Measurements from ENCODE around the gene PRKACB.

PRKACB gene

GRCh38 chr1:84159533-84160240 is 15.6 kb downstream of the PRKACB start:
- no peak for DNase-seq

- DNase-seq: no peak
Measured at GRCh38 chr1:84162295-84162694, 18.2 kb downstream of the PRKACB start.

GRCh38 chr1:84163123-84163931 is 19.3 kb downstream of the PRKACB start:
- no peak for DNase-seq

GRCh38 chr1:84164161-84164560 is 20.1 kb downstream of the PRKACB start:
- peak; percentile 65 for DNase-seq

DNA sequence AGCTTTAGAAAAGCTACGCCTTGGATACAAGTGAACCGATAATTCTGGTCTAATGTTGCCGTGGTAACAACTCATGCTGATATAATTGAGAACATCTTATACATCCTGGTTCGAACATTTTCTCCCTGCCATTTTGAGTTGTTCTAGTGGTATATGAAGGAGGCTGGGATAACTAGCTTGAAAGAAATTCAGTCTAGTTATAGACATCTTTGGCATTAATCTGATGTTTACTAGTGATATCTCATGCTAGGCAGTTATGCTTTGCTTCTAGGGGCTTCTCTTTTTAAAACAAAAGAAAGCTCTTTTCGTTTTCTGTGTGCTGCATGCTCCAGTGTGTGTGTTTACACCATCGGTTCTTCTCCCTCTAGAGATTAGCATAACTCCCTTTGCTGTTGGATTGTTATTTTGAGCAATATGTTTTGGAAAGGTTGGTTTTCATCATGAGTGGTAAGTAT is 20.5 kb downstream of the PRKACB start:
- DNase-seq: peak; percentile 48

DNA sequence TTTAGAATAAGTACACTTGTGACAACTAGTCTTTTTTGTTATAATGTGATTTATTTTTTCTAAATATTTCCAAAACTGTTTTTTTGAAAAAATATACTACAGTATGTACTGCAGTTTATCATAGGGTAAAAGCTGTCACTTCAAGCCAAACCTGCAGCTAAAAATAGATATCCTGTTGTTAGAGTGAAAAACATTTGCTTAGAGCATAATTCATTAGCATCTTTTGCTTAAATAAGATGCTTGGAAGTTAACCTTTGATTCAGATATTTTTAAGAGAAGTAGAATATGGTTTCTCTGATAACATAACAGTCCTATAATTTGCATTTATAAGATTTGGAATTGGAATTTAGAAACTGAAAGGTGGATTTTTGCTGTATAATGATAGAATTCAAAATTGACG is 21.5 kb downstream of the PRKACB start:
- no peak for DNase-seq

- DNase-seq: no peak
Measured at GRCh38 chr1:84166797-84167196, 22.7 kb downstream of the PRKACB start.

DNA sequence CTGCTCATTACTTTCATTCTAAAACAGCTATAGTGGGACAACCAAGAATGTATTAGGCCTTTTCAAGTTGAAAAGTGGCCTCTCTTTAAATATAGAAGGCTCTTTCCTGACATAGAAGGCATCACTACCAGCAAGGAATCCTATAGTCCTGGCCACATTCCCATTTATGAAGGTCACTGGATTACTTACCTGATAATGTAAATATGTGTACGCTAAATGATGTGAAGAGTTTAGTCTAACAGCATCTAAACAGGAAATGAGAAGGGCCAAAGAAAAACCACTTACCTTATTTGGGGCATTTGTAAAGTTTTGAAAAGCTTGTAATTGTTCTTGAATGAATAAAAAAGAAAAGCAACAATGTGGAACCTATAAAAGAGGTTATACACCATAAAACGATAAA is 24.7 kb downstream of the PRKACB start:
- no peak for DNase-seq

GRCh38 chr1:84170171-84170570 is 26.1 kb downstream of the PRKACB start:
- no peak for DNase-seq

GRCh38 chr1:84171481-84171880 is 27.4 kb downstream of the PRKACB start:
- DNase-seq: no peak

DNA sequence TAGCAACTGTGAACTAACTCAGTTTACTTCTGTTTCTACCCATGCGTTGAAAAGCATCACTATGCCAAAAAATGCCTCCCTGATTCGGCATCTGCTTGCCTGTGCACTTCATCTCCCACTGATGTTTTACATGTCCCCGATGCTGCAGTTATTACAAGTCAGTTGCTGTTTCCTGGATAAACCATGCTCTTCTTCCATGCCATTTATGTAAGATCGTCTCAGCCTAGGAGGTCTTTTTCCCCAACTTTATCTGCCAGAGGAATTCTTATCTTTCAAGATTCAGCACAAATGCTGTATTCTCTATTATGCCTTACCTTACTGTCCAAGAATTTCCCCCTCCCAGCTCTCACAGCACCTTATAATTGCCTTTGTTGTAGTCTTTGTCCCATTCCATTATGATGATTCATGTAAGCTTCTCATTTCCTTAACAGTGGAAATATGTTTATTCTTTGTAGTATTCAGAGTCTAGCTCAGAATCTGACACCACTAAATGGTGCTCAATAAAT is 30.0 kb downstream of the PRKACB start:
- DNase-seq: no peak

DNA sequence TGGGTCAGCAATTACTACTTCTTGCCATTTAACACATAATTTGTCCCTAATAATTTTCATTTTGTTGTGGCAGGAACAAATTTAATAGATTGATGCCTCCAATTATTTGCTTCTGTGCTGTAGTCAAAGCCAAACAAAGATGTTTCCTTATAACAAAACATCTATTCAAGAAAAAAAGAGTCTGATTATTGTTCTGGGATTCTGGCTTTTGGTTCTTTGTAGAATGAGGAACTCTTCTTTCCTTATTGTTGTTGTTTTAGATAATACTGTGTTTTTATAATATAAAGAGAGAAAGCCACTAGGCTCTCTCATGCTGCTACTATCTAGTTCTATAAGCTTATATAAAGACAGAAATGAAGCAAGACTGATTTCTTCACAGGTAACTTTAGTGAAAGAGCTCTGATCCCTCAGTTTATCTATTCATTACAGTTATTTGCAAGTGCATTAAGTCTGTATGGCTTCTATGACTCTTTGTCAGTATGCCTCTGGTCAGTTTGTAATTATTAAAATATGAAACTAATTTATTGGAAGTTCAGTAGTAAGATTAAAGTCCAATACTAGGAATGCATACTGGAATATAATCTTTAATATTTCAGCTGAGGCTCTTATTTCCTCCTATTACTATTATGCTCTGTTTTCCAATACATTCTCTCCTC is 37.4 kb downstream of the PRKACB start:
- no peak for DNase-seq

DNA sequence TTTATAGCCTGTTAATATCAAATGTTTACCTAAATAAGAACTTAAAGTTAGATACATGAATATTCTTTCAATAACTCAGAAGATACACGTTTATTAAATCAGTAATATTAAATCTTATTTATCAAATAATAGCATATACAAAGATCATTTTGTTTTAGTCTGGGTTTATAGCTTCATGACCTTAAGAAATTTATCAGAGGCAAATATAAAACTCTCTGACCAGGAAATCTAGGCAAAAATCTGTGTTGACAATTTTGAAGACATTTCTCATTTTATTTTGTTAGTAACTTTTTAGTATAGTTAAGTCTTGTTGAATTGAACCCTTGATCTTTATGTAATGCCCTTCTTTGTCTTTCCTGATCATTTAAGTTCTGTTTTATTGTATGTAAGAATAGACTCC is 46.4 kb downstream of the PRKACB start:
- DNase-seq: no peak

GRCh38 chr1:84192681-84193080 is 48.6 kb downstream of the PRKACB start:
- no peak for DNase-seq

DNA sequence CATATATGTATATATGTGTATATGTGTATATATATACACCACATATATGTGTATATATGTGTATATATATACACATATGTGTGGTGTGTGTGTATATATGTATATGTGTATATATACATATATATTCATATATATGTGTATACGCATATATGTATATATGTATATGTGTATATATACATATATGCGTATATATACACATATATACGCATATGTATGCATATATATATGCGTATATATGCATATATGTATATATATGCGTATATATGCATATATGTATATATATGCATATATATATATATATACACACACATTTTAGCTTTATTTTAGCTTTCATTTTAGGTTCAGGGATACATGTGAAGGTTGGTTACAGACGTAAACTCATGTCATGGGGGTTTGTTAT is 54.8 kb downstream of the PRKACB start:
- DNase-seq: no peak

GRCh38 chr1:84199257-84199656 is 55.2 kb downstream of the PRKACB start:
- no peak for DNase-seq

GRCh38 chr1:84202126-84202525 is 58.1 kb downstream of the PRKACB start:
- no peak for DNase-seq

DNA sequence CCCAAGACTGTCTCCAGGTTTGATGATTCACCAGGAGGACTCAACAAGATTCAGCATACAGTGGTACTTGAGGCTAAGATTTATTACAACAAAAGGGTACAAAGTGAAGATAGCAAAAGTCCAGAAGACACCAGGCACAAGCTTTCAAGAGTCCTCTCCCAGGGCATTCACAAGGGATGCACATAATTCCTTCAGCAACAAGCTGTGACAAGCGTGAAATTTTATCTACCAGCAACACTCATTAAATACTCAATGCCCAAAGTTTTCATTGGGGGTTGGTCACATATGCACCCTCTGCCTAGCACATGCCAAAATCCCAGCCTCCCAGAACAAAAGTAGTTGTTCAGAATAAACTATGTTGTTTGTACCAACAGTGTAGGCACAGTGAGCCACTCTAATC is 62.3 kb downstream of the PRKACB start:
- no peak for DNase-seq

- no peak for DNase-seq
Measured at GRCh38 chr1:84208935-84209334, 64.9 kb downstream of the PRKACB start.

DNA sequence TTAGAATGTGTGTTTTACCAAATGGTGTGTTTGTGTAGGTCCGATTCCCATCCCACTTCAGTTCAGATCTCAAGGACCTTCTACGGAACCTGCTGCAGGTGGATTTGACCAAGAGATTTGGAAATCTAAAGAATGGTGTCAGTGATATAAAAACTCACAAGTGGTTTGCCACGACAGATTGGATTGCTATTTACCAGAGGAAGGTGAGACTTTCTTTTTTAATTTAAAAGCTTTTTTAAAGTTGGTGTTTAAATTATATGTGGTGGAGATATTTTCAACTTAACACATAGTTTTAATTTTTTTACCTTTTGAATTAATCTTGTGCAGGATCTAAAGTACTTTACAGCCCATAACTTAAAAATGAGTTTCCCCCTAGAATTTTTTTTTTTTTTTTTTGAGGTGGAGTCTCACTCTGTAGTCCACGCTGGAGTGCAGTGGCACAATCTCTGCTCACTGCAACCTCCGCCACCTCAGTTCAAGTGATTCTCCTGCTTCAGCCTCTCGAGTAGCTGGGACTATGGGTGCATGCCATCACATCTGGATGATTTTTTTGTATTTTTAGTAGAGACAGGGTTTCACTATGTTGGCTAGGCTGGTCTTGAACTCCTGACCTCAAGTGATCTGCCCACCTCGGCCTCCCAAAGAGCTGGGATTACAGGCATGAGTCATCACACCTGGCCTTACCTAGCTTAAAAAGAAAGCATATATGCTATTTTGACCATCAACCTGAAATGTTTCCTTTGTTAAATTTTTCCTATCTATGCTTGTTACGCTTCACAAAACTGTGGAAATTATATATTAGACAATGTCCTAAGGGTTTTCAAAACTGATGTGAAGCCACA is 70.3 kb downstream of the PRKACB start:
- DNase-seq: no peak

DNA sequence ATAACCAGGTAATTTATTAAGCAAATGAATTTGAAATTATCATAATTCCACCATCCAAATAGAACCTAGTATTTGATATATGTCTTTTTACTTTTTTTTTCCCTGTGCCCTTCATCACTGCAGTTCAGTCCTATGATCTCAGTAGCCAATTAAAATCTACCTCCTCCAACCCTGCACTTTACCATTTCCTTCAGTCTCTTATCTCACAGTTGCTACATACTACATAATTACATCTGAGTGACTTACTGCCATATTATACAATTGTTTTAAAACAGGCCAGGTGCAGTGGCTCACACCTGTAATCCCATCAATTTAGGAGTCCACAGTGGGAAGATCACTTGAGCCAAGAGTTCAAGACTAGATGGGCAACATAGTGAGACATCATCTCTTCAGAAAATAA is 73.2 kb downstream of the PRKACB start:
- DNase-seq: no peak

GRCh38 chr1:84223751-84224432 is 79.8 kb downstream of the PRKACB start:
- DNase-seq: no peak

Data from NCI-H526 treated with DMSO at 0.1 percent for 48 hours (cell line).